MM.1S (cell line): ENCODE results near the gene CCDC192.

Source experiments
- CTCF ChIP-seq: fragments of 300-600 bp; sonication (generic); IDR thresholded peaks from 2 replicates; pipeline ENCODE4 v1.5.1; 2016; ENCODE audit warnings: antibody characterized with exemption, low read length, mixed read lengths
- EZH2 ChIP-seq: fragments of 300-600 bp; sonication (generic); optimal IDR thresholded peaks from 2 replicates; pipeline ENCODE3; 2017; ENCODE audit warnings: low read depth, mild to moderate bottlenecking, antibody characterized with exemption, low read length, mixed read lengths
- EZH2phosphoT487 ChIP-seq: fragments of 300-600 bp; sonication (generic); IDR thresholded peaks from 2 replicates; pipeline ENCODE4 v1.6.1; 2018; ENCODE audit warnings: antibody characterized with exemption, low read length

GRCh38 chr5:127839496-127840197, 136.5 kb downstream of the CCDC192 start:
- no peak for TF ChIP-seq EZH2phosphoT487
- no peak for TF ChIP-seq CTCF
- TF ChIP-seq EZH2, result no peak
